ENCODE data around the gene SCN10A.

Gene SCN10A

DNA sequence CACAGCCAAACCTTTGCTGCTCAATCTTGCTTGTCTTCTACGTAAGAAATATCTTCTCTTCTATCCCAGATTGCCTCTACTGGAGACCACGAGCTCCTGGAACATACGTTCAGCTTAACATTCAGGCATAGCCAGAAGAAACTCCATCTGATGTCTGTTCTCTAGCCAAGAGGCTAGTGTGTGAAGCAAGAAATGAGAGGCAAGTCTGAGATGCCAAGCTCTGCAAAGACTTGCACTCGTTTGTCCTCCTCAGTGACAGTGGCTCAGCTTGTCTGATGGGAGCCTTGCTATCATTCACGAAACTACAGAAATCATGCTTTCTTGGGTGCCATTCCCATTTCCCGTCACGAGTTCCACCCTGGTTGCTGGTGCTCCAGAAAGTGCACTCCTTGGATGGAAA, at the start of gene SCN10A:
TSS of gene SCN10A (minus strand) at position 192 of the 400 bp plus-strand sequence. CDS start 22,207 bp downstream, outside the sequence.
- Histone ChIP-seq H3K9ac (ENCODE audit: low read length in 2 of 2) (no peak within 1 kb of the TSS), H3K27ac (ENCODE audit: low read length) (no peak within 1 kb of the TSS), H3K4me1 (ENCODE audit: control insufficient read depth, insufficient read depth, low read length) (no peaks in the 10 kb centered on the region), H3K36me3 (ENCODE audit: control insufficient read depth in 2 of 2, insufficient read depth in 2 of 2, low read length in 2 of 2) (no peaks in the 10 kb centered on the region), H3K4me3 (ENCODE audit: low read length in 2 of 2) (no peak within 1 kb of the TSS), H3K9me3 (ENCODE audit: control insufficient read depth in 2 of 2, low read length in 2 of 2) (no peaks in the 10 kb centered on the region), H3K27me3 (ENCODE audit: control insufficient read depth in 1 of 2, insufficient read depth in 2 of 2, low read length in 2 of 2) (no peaks in the 10 kb centered on the region)

- H3K27ac ChIP-seq (ENCODE audit: low read length) = no peak overlapping the region
- H3K9me3 ChIP-seq (ENCODE audit: control insufficient read depth in 2 of 2, low read length in 2 of 2) = peaks cover 0 to 4% of the 10 kb centered on the region in 2 donors
- no peak overlapping the region for H3K4me3 ChIP-seq (ENCODE audit: low read length in 2 of 2)
- no peaks in the 10 kb centered on the region for H3K27me3 ChIP-seq (ENCODE audit: control insufficient read depth in 1 of 2, insufficient read depth in 2 of 2, low read length in 2 of 2)
- no peak overlapping the region for H3K9ac ChIP-seq (ENCODE audit: low read length in 2 of 2)
- H3K36me3 ChIP-seq (ENCODE audit: control insufficient read depth in 2 of 2, insufficient read depth in 2 of 2, low read length in 2 of 2) = no peaks in the 10 kb centered on the region
- H3K4me1 ChIP-seq (ENCODE audit: control insufficient read depth, insufficient read depth, low read length) = no peaks in the 10 kb centered on the region
Measured at GRCh38 chr3:38853011-38853410, 37.0 kb upstream of the SCN10A start.

DNA sequence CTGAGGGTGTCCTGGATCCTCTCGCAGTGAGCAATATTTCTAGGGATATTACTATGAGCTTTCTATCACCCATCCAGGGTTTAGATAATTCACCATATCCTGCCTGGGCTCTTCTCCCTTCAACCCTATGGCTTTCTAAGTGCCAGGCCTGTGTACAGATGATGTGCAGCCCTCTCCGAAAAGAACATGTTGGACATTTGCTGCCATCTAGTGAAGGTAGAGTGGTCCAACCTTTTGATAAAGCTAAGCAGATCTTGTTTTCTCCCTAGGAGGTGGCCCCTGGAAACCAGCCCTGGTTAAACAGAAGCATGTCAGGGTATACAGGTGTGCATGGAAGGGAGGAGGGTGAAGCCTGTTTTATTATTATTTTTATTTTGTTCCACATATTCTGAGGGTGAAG, 27.9 kb upstream of the SCN10A start:
- no peak overlapping the region for H3K4me3 ChIP-seq (ENCODE audit: low read length in 2 of 2)
- H3K27me3 ChIP-seq (ENCODE audit: control insufficient read depth in 1 of 2, insufficient read depth in 2 of 2, low read length in 2 of 2) = peaks cover 0 to 2% of the 10 kb centered on the region in 2 donors
- H3K9ac ChIP-seq (ENCODE audit: low read length in 2 of 2) = no peak overlapping the region
- peaks cover 0 to 4% of the 10 kb centered on the region in 2 donors for H3K9me3 ChIP-seq (ENCODE audit: control insufficient read depth in 2 of 2, low read length in 2 of 2)
- no peaks in the 10 kb centered on the region for H3K4me1 ChIP-seq (ENCODE audit: control insufficient read depth, insufficient read depth, low read length)
- no peaks in the 10 kb centered on the region for H3K36me3 ChIP-seq (ENCODE audit: control insufficient read depth in 2 of 2, insufficient read depth in 2 of 2, low read length in 2 of 2)
- no peak overlapping the region for H3K27ac ChIP-seq (ENCODE audit: low read length)

GRCh38 chr3:38842266-38842965, 26.4 kb upstream of the SCN10A start:
- Histone ChIP-seq H3K4me3 (ENCODE audit: low read length in 2 of 2) (no peak overlapping the region), H3K9me3 (ENCODE audit: control insufficient read depth in 2 of 2, low read length in 2 of 2) (no peaks in the 10 kb centered on the region), H3K27ac (ENCODE audit: low read length) (no peak overlapping the region), H3K36me3 (ENCODE audit: control insufficient read depth in 2 of 2, insufficient read depth in 2 of 2, low read length in 2 of 2) (no peaks in the 10 kb centered on the region), H3K27me3 (ENCODE audit: control insufficient read depth in 1 of 2, insufficient read depth in 2 of 2, low read length in 2 of 2) (peaks cover 0 to 2% of the 10 kb centered on the region in 2 donors), H3K9ac (ENCODE audit: low read length in 2 of 2) (no peak overlapping the region), H3K4me1 (ENCODE audit: control insufficient read depth, insufficient read depth, low read length) (no peaks in the 10 kb centered on the region)

GRCh38 chr3:38840987-38841386, 25.0 kb upstream of the SCN10A start:
- Histone ChIP-seq H3K36me3 (ENCODE audit: control insufficient read depth in 2 of 2, insufficient read depth in 2 of 2, low read length in 2 of 2) (no peaks in the 10 kb centered on the region), H3K9ac (ENCODE audit: low read length in 2 of 2) (no peak overlapping the region)

DNA sequence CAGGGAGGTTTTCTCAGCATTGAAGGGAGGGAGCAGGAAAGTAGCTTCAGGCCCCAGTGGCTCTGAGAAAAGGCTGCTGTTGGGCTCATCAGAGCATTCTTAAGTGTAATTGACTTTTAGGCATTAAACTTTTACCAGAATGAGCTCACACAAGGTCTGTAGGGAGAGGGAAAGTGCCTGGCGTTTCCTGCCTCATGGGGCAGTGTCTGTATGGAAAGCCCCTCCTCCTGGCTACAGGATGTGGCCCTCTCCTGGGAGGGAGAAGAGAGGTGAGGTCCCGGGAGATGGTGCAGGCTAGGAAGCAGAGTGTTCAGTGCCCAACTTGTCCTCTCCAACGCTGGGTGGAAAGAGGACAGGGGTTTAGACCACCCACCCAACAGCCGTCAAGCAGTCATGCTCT, 21.3 kb upstream of the SCN10A start:
- Histone ChIP-seq H3K36me3 (ENCODE audit: control insufficient read depth in 2 of 2, insufficient read depth in 2 of 2, low read length in 2 of 2) (no peaks in the 10 kb centered on the region), H3K27me3 (ENCODE audit: control insufficient read depth in 1 of 2, insufficient read depth in 2 of 2, low read length in 2 of 2) (no peaks in the 10 kb centered on the region), H3K9me3 (ENCODE audit: control insufficient read depth in 2 of 2, low read length in 2 of 2) (no peaks in the 10 kb centered on the region), H3K4me3 (ENCODE audit: low read length in 2 of 2) (no peak overlapping the region), H3K4me1 (ENCODE audit: control insufficient read depth, insufficient read depth, low read length) (no peaks in the 10 kb centered on the region), H3K27ac (ENCODE audit: low read length) (no peak overlapping the region), H3K9ac (ENCODE audit: low read length in 2 of 2) (no peak overlapping the region)

More at GRCh38 chr3:38840987-38841386, 25.0 kb upstream of the SCN10A start:
- Histone ChIP-seq H3K27ac (ENCODE audit: low read length) (no peak overlapping the region), H3K9me3 (ENCODE audit: control insufficient read depth in 2 of 2, low read length in 2 of 2) (no peaks in the 10 kb centered on the region), H3K4me3 (ENCODE audit: low read length in 2 of 2) (no peak overlapping the region), H3K4me1 (ENCODE audit: control insufficient read depth, insufficient read depth, low read length) (no peaks in the 10 kb centered on the region), H3K27me3 (ENCODE audit: control insufficient read depth in 1 of 2, insufficient read depth in 2 of 2, low read length in 2 of 2) (peaks cover 0 to 2% of the 10 kb centered on the region in 2 donors)

DNA sequence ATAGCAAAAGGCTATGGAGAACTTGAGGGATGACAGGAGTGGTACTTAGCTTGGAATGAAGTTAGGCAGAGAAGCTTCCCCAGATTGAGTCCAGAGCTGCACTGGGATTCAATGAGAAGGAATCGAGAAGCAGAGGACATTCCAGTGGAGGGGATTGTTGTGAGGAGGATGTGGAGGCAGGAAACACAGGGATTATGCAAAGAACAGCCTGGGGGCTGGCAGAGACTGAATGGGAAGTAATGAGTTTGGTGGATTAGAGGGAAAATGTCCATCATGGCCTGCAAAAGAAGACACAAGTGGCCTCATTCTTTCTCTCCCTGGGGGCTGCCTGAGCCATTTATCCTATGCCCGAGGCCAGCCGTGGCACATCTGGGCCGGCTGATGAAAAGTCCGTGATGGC, 20.5 kb upstream of the SCN10A start:
- Histone ChIP-seq H3K9ac (ENCODE audit: low read length in 2 of 2) (no peak overlapping the region), H3K4me3 (ENCODE audit: low read length in 2 of 2) (no peak overlapping the region), H3K4me1 (ENCODE audit: control insufficient read depth, insufficient read depth, low read length) (no peaks in the 10 kb centered on the region), H3K27ac (ENCODE audit: low read length) (no peak overlapping the region), H3K36me3 (ENCODE audit: control insufficient read depth in 2 of 2, insufficient read depth in 2 of 2, low read length in 2 of 2) (no peaks in the 10 kb centered on the region), H3K9me3 (ENCODE audit: control insufficient read depth in 2 of 2, low read length in 2 of 2) (no peaks in the 10 kb centered on the region), H3K27me3 (ENCODE audit: control insufficient read depth in 1 of 2, insufficient read depth in 2 of 2, low read length in 2 of 2) (no peaks in the 10 kb centered on the region)

GRCh38 chr3:38835939-38836338, 19.9 kb upstream of the SCN10A start:
- Histone ChIP-seq H3K4me3 (ENCODE audit: low read length in 2 of 2) (no peak overlapping the region), H3K9me3 (ENCODE audit: control insufficient read depth in 2 of 2, low read length in 2 of 2) (no peaks in the 10 kb centered on the region)

DNA sequence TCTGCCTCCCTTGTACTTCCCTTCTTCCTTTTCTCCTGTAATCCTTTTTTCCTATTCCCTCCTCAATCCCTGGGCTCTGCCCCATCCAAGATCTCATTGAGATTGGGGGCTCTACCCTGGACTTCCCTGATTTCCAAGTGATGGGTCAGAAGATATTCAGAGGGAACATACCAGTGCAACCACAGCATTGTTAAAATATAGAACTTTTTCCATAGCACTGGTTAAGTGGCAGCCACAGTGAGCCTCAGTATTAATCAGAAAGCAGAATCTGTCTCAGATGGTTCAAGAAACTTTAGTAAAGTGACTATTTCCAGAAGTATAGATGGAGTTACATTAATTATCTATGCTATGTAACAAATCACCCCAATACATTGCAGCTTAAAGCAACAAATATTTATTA, 18.7 kb upstream of the SCN10A start:
- Histone ChIP-seq H3K4me1 (ENCODE audit: control insufficient read depth, insufficient read depth, low read length) (no peaks in the 10 kb centered on the region), H3K27ac (ENCODE audit: low read length) (no peak overlapping the region), H3K36me3 (ENCODE audit: control insufficient read depth in 2 of 2, insufficient read depth in 2 of 2, low read length in 2 of 2) (no peaks in the 10 kb centered on the region)

More at GRCh38 chr3:38835939-38836338, 19.9 kb upstream of the SCN10A start:
- Histone ChIP-seq H3K9ac (ENCODE audit: low read length in 2 of 2) (no peak overlapping the region), H3K27ac (ENCODE audit: low read length) (no peak overlapping the region), H3K27me3 (ENCODE audit: control insufficient read depth in 1 of 2, insufficient read depth in 2 of 2, low read length in 2 of 2) (no peaks in the 10 kb centered on the region), H3K36me3 (ENCODE audit: control insufficient read depth in 2 of 2, insufficient read depth in 2 of 2, low read length in 2 of 2) (no peaks in the 10 kb centered on the region), H3K4me1 (ENCODE audit: control insufficient read depth, insufficient read depth, low read length) (no peaks in the 10 kb centered on the region)

DNA sequence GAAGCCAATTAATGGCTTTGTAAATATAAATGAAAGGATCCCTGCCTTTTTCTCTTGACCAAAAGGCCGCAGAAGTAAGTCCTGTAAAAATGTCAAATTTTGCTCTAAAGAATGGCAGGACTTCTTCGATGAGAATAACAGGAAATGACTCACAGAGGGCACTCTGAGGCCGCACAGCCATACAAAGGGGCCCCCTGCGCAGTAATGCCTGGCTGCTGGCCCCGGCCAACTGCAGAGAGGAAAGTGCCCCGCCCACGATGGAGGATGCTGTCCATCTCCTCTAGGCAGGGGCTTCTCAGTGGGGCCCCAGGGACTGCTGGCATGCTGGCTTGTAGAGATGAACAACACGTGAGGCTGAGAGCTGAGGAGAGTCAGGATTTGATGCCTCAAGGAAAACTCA, 18.1 kb upstream of the SCN10A start:
- H3K9me3 ChIP-seq (ENCODE audit: control insufficient read depth in 2 of 2, low read length in 2 of 2) = no peaks in the 10 kb centered on the region
- H3K4me3 ChIP-seq (ENCODE audit: low read length in 2 of 2) = no peak overlapping the region
- no peaks in the 10 kb centered on the region for H3K4me1 ChIP-seq (ENCODE audit: control insufficient read depth, insufficient read depth, low read length)
- H3K27me3 ChIP-seq (ENCODE audit: control insufficient read depth in 1 of 2, insufficient read depth in 2 of 2, low read length in 2 of 2) = no peaks in the 10 kb centered on the region
- H3K9ac ChIP-seq (ENCODE audit: low read length in 2 of 2) = no peak overlapping the region
- no peaks in the 10 kb centered on the region for H3K36me3 ChIP-seq (ENCODE audit: control insufficient read depth in 2 of 2, insufficient read depth in 2 of 2, low read length in 2 of 2)
- H3K27ac ChIP-seq (ENCODE audit: low read length) = no peak overlapping the region

More for the DNA sequence above, 18.7 kb upstream of the SCN10A start:
- Histone ChIP-seq H3K4me3 (ENCODE audit: low read length in 2 of 2) (no peak overlapping the region), H3K9ac (ENCODE audit: low read length in 2 of 2) (no peak overlapping the region), H3K9me3 (ENCODE audit: control insufficient read depth in 2 of 2, low read length in 2 of 2) (no peaks in the 10 kb centered on the region), H3K27me3 (ENCODE audit: control insufficient read depth in 1 of 2, insufficient read depth in 2 of 2, low read length in 2 of 2) (no peaks in the 10 kb centered on the region)

DNA sequence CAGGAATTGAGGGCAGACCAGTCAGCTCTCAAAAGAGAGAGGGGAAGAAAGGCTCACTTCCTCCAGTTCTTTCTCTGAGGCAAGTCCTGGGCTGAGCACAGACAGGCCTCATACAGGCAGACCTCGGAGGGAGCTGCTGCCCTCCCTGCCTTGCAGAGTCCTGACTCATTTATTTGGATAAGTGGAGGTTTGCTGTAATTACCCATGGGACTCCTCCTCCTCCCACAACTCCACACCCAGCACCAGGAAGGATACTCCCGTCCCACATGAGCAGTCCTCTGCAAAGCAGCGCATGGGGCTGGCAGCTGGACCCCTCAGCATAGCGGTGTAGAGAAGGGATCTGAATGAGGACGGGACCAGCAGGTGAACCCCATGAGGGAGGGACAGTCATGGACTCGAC, 13.4 kb upstream of the SCN10A start:
- H3K4me1 ChIP-seq (ENCODE audit: control insufficient read depth, insufficient read depth, low read length) = no peaks in the 10 kb centered on the region
- H3K9me3 ChIP-seq (ENCODE audit: control insufficient read depth in 2 of 2, low read length in 2 of 2) = no peaks in the 10 kb centered on the region
- no peaks in the 10 kb centered on the region for H3K27me3 ChIP-seq (ENCODE audit: control insufficient read depth in 1 of 2, insufficient read depth in 2 of 2, low read length in 2 of 2)
- H3K27ac ChIP-seq (ENCODE audit: low read length) = no peak overlapping the region
- no peaks in the 10 kb centered on the region for H3K36me3 ChIP-seq (ENCODE audit: control insufficient read depth in 2 of 2, insufficient read depth in 2 of 2, low read length in 2 of 2)
- no peak overlapping the region for H3K9ac ChIP-seq (ENCODE audit: low read length in 2 of 2)
- no peak overlapping the region for H3K4me3 ChIP-seq (ENCODE audit: low read length in 2 of 2)
